Liver (tissue), 9 donors: ENCODE measurements around the gene SGPP2. TPM values are rescaled to one million over a fixed set of nuclear protein-coding genes. Genes with fewer than 3 reads are reported as not detected.
"Not testable (repeated sequence)": the region's sequence is repeated elsewhere in the genome, so short reads cannot be mapped to it uniquely, and the experiment has no call there.

Experiments used
- DNase-seq: peaks from one replicate; pipeline ENCODE4 v3.0.0-alpha.2; 2017; ENCODE audit warnings: low spot score
- H3K27ac ChIP-seq, 2 donors: one replicate each; pipeline ENCODE4 v1.7.0; 2013; ENCODE audit warnings: inconsistent platforms in 2 of 2, low read length in 2 of 2, control low read depth in 1 of 2, low read depth in 1 of 2, mild to moderate bottlenecking in 1 of 2
- H3K27me3 ChIP-seq, 4 donors: one replicate each; pipeline versions ENCODE4 v1.6.1 to v1.7.0; 2013; ENCODE audit warnings: low read length in 3 of 4, inconsistent platforms in 1 of 4, mild to moderate bottlenecking in 1 of 4, moderate library complexity in 1 of 4; ENCODE audit not compliant: control insufficient read depth in 4 of 4, insufficient read depth in 4 of 4
- H3K36me3 ChIP-seq, 4 donors: one replicate each; pipeline versions ENCODE4 v1.6.1 to v1.7.0; 2013; ENCODE audit warnings: low read length in 3 of 4, mild to moderate bottlenecking in 3 of 4, low read depth in 1 of 4, moderate library complexity in 1 of 4; ENCODE audit not compliant: control insufficient read depth in 4 of 4, insufficient read depth in 3 of 4
- H3K4me1 ChIP-seq, 4 donors: one replicate each; pipeline versions ENCODE4 v1.6.1 to v1.7.0; 2013; ENCODE audit warnings: low read length in 3 of 4, mild to moderate bottlenecking in 3 of 4, moderate library complexity in 1 of 4; ENCODE audit not compliant: control insufficient read depth in 4 of 4, insufficient read depth in 4 of 4
- H3K4me3 ChIP-seq, 3 donors: one replicate each; pipeline versions ENCODE4 v1.6.1 to v1.7.0; 2013; ENCODE audit warnings: low read length in 3 of 3, control low read depth in 1 of 3, low read depth in 1 of 3, mild to moderate bottlenecking in 1 of 3
- H3K9ac ChIP-seq, 2 donors: one replicate each; pipeline ENCODE4 v1.7.0; 2013; ENCODE audit warnings: low read length in 2 of 2, mild to moderate bottlenecking in 2 of 2, moderate library complexity in 2 of 2, control low read depth in 1 of 2, low read depth in 1 of 2
- H3K9me3 ChIP-seq, 4 donors: one replicate each; pipeline versions ENCODE4 v1.6.1 to v1.7.0; 2013; ENCODE audit warnings: low read length in 3 of 4; ENCODE audit not compliant: control insufficient read depth in 4 of 4
- CTCF ChIP-seq: fragments of 150-350 bp; IDR thresholded peaks from 2 replicates; pipeline ENCODE4 v1.5.1; 2017; ENCODE audit warnings: improper control_type of control experiment, low read depth, low read length; ENCODE audit not compliant: missing input control
- FOXA1 ChIP-seq: IDR thresholded peaks from 2 replicates; pipeline ENCODE4 v1.6.1; 2016; ENCODE audit warnings: antibody characterized with exemption
- GABPA ChIP-seq, 2 donors: IDR thresholded peaks in 1 of 2; conservative IDR thresholded peaks in 1 of 2; 2 replicates each; pipeline ENCODE4 v1.6.1; 2016; ENCODE audit warnings: antibody characterized with exemption in 2 of 2, mild to moderate bottlenecking in 1 of 2, moderate library complexity in 1 of 2
- HNF4A ChIP-seq, 2 donors: conservative IDR thresholded peaks; 2 replicates each; pipeline ENCODE4 v1.6.1; 2016; ENCODE audit warnings: antibody characterized with exemption in 2 of 2, mild to moderate bottlenecking in 2 of 2
- HNF4G ChIP-seq: IDR thresholded peaks from 2 replicates; pipeline ENCODE4 v1.6.1; 2016; ENCODE audit warnings: antibody characterized with exemption
- JUND ChIP-seq, 2 donors: IDR thresholded peaks; 2 replicates each; pipeline ENCODE4 v1.6.1; 2016; ENCODE audit warnings: antibody characterized with exemption in 2 of 2
- MAX ChIP-seq: IDR thresholded peaks from 2 replicates; pipeline ENCODE4 v1.6.1; 2016; ENCODE audit warnings: antibody characterized with exemption
- NR2F2 ChIP-seq: IDR thresholded peaks from 2 replicates; pipeline ENCODE4 v1.6.1; 2016; ENCODE audit warnings: antibody characterized with exemption
- RAD21 ChIP-seq, 2 donors: IDR thresholded peaks; 2 replicates each; pipeline ENCODE4 v1.6.1; 2016; ENCODE audit warnings: antibody characterized with exemption in 2 of 2, mild to moderate bottlenecking in 2 of 2
- REST ChIP-seq: IDR thresholded peaks from 2 replicates; pipeline ENCODE4 v1.6.1; 2016; ENCODE audit warnings: antibody characterized with exemption, mild to moderate bottlenecking
- SP1 ChIP-seq: IDR thresholded peaks from 2 replicates; pipeline ENCODE4 v1.6.1; 2018; ENCODE audit warnings: antibody characterized with exemption, mild to moderate bottlenecking
- TAF1 ChIP-seq: conservative IDR thresholded peaks from 2 replicates; pipeline ENCODE4 v1.6.1; 2016; ENCODE audit warnings: antibody characterized with exemption, mild to moderate bottlenecking
- ZBTB33 ChIP-seq: IDR thresholded peaks from 2 replicates; pipeline ENCODE4 v1.6.1; 2016; ENCODE audit warnings: antibody characterized with exemption
- whole genome bisulfite sequencing: extraction: QIAGEN DNeasy Blood & Tissue Kit; methylation state at CpG from one replicate; pipeline ENCODE4 v1.1.7; 2013; 5-methylcytosine and 5-hydroxymethylcytosine counted together
- polyA plus RNA-seq, 2 donors: library from polyadenylated mRNA; stranded (reverse) in 1 of 2; unstranded in 1 of 2; fragments of 200-250 nt in 1 of 2; fragments of >200 nt in 1 of 2; fragmentation: Nextera tagmentation in 1 of 2; extraction: Ambion mirVana in 1 of 2; gene quantifications; one replicate each; pipeline versions ENCODE4 v1.2.1 to v1.2.3, GENCODE V29; 2013 to 2015
- total RNA-seq, 2 donors: library from RNA; depleted of rRNA; stranded (reverse); fragments of >200 nt; gene quantifications; one replicate each; pipeline ENCODE4 v1.2.3, GENCODE V29; 2014
- donor health status: healthy.
- donor health status: healthy.
- donor health status: healthy.
- donor health status: healthy.
- donor health status: healthy.

Gene SGPP2
- total and polyA plus RNA-seq, 4 donors, result 0.16 to 0.33 (median 0.31) TPM; not detected in 1

GRCh38 chr2:222577341-222577740, 153.0 kb downstream of the SGPP2 start:
- WGBS, result 82% methylated on average over 3 of the region's 3 CpGs

GRCh38 chr2:222582928-222583327, 158.6 kb downstream of the SGPP2 start:
- Histone ChIP-seq H3K27ac (no peak overlapping the region), H3K9me3 (no peaks in the 10 kb centered on the region), H3K4me1 (no peaks in the 10 kb centered on the region), H3K9ac (no peak overlapping the region), H3K4me3 (no peak overlapping the region), H3K36me3 (peaks cover 0 to 8% (median 3%) of the 10 kb centered on the region in 4 donors), H3K27me3 (no peaks in the 10 kb centered on the region)
- TF ChIP-seq GABPA (IDR thresholded peaks at IDR 0.05 in 1 of 2, conservative IDR thresholded peaks at IDR 0.05 in 1 of 2) (no peak), HNF4A (conservative IDR thresholded peaks at IDR 0.05) (no peak), NR2F2 (no peak), RAD21 (IDR thresholded peaks at IDR 0.05) (peak; percentile 9 to 49), MAX (no peak)
- no peak for DNase-seq

More at GRCh38 chr2:222577341-222577740, 153.0 kb downstream of the SGPP2 start:
- peaks cover 0 to 8% (median 2%) of the 10 kb centered on the region in 4 donors for H3K36me3 ChIP-seq
- no peak overlapping the region for H3K27ac ChIP-seq
- no peak for DNase-seq
- H3K9me3 ChIP-seq, result no peaks in the 10 kb centered on the region
- H3K9ac ChIP-seq, result no peak overlapping the region
- no peaks in the 10 kb centered on the region for H3K27me3 ChIP-seq
- no peak for TF ChIP-seq FOXA1
- no peak for TF ChIP-seq JUND (IDR thresholded peaks at IDR 0.05)
- TF ChIP-seq TAF1, result no peak
- TF ChIP-seq CTCF, result no peak
- H3K4me1 ChIP-seq, result peaks cover 0 to 6% (median 1%) of the 10 kb centered on the region in 4 donors
- H3K4me3 ChIP-seq, result no peak overlapping the region

GRCh38 chr2:222584589-222584988, 160.2 kb downstream of the SGPP2 start:
- H3K36me3 ChIP-seq, H3K9ac ChIP-seq, H3K27ac ChIP-seq, H3K27me3 ChIP-seq, H3K4me3 ChIP-seq, DNase-seq, H3K9me3 ChIP-seq, H3K4me1 ChIP-seq: not testable (repeated sequence)
- WGBS, result 96% methylated on average over 8 of the region's 8 CpGs

- peaks cover 0 to 17% (median 3%) of the 10 kb centered on the region in 4 donors for H3K36me3 ChIP-seq
- H3K4me3 ChIP-seq, result no peak overlapping the region
- no peaks in the 10 kb centered on the region for H3K9me3 ChIP-seq
- WGBS, result 97% methylated on average over 1 of the region's 1 CpG
- peaks cover 0 to 10% (median 2%) of the 10 kb centered on the region in 4 donors for H3K4me1 ChIP-seq
- H3K27me3 ChIP-seq, result no peaks in the 10 kb centered on the region
- no peak for DNase-seq
- H3K27ac ChIP-seq, result no peak overlapping the region
- no peak overlapping the region for H3K9ac ChIP-seq
- TF ChIP-seq RAD21 (IDR thresholded peaks at IDR 0.05) (no peak), HNF4G (no peak), ZBTB33 (no peak), NR2F2 (no peak), FOXA1 (no peak), MAX (no peak), REST (no peak), SP1 (no peak), JUND (IDR thresholded peaks at IDR 0.05) (no peak)
Observed at GRCh38 chr2:222591661-222592060, 167.3 kb downstream of the SGPP2 start.
